ENCODE results near the gene RAVER2.

DNA sequence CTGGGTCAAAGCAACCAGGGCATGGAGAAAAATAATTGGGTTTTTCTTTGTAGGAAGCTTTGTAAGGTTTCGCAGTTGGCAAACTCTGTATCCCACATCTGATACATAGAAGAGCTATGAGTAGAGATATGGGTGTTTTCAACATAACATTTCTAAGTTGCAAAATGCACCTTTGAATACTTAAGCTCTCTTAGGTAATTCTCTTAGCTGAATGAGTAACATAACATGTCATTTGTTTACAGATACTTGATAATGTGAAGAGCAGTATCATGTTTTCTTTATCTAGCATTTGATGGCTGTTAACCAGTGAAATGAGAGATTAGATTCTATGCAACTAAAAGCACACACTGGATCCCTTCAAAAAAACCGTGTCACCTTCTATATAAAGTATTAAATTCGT, 21.6 kb downstream of the RAVER2 start:
- TF ChIP-seq POLR2A (IDR thresholded peaks at IDR 0.05; ENCODE audit: low read depth, low read length): no peak
- TF ChIP-seq ZNF24 (IDR thresholded peaks at IDR 0.05): no peak
- TF ChIP-seq NBN (IDR thresholded peaks at IDR 0.05): no peak
- TF ChIP-seq, protein P1, sequence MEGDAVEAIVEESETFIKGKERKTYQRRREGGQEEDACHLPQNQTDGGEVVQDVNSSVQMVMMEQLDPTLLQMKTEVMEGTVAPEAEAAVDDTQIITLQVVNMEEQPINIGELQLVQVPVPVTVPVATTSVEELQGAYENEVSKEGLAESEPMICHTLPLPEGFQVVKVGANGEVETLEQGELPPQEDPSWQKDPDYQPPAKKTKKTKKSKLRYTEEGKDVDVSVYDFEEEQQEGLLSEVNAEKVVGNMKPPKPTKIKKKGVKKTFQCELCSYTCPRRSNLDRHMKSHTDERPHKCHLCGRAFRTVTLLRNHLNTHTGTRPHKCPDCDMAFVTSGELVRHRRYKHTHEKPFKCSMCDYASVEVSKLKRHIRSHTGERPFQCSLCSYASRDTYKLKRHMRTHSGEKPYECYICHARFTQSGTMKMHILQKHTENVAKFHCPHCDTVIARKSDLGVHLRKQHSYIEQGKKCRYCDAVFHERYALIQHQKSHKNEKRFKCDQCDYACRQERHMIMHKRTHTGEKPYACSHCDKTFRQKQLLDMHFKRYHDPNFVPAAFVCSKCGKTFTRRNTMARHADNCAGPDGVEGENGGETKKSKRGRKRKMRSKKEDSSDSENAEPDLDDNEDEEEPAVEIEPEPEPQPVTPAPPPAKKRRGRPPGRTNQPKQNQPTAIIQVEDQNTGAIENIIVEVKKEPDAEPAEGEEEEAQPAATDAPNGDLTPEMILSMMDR (IDR thresholded peaks at IDR 0.05 in 2 of 3, conservative IDR thresholded peaks at IDR 0.05 in 1 of 3; ENCODE audit: control insufficient read depth in 2 of 3, extremely low read depth in 1 of 3, insufficient read depth in 1 of 3, low read depth in 3 of 3, low read length in 3 of 3): no peak
- no peak for TF ChIP-seq ZZZ3 (IDR thresholded peaks at IDR 0.05; ENCODE audit: control insufficient read depth, insufficient read length, low read depth)

All from GM12878 (cell line).